ENCODE data around the gene MSH6. TPM values are rescaled to one million over a fixed set of nuclear protein-coding genes. Genes with fewer than 3 reads are reported as not detected.

MSH6 gene
- total RNA-seq (2011; cell fraction: chromatin; rRNA removed; ENCODE audit: low replicate concordance): 38.9 and 108 TPM in 2 replicates
- 25.7 and 28.0 TPM in 2 replicates for total RNA-seq (2011; cell fraction: nucleolus; rRNA removed)
- 39.7 and 43.1 TPM in 2 replicates for total RNA-seq (2011; cell fraction: nucleoplasm; rRNA removed)
- total RNA-seq (2014; rRNA removed): 72.3 and 112 TPM in 2 replicates
- total RNA-seq (2014; rRNA removed; fragmentation: Illumina TruSeq; extraction: Trizol): 147 and 189 TPM in 2 replicates
- 107 and 122 TPM in 2 replicates for total RNA-seq (2015; rRNA removed; fragmentation: Illumina TruSeq; extraction: Trizol)
- total RNA-seq (2021): 142 and 146 TPM in 2 replicates
- 54.4 and 74.7 TPM in 2 replicates for polyA plus RNA-seq (2011; rRNA removed)
- 29.7 and 38.7 TPM in 2 replicates for polyA plus RNA-seq (2011; cell fraction: cytosol; rRNA removed)
- 19.6 and 27.8 TPM in 2 replicates for polyA plus RNA-seq (2011; cell fraction: nucleus; rRNA removed)
- 54.1 and 63.9 TPM in 2 replicates for polyA plus RNA-seq (2012)
- polyA plus RNA-seq (2014; fragmentation: Illumina TruSeq; extraction: Trizol): 99.9 and 127 TPM in 2 replicates
- polyA plus RNA-seq (2014; fragmentation: Nextera tagmentation; extraction: Ambion mirVana): 10 to 100 TPM; 15.3 to 30.3 TPM
- polyA plus RNA-seq (2014; rRNA removed): 78.0 and 80.5 TPM in 2 replicates
- polyA minus RNA-seq (2011; rRNA and poly(A)+ RNA removed): 127 and 153 TPM in 2 replicates
- polyA minus RNA-seq (2011; cell fraction: cytosol; rRNA and poly(A)+ RNA removed): 69.2 and 76.6 TPM in 2 replicates
- polyA minus RNA-seq (2011; cell fraction: nucleus; rRNA and poly(A)+ RNA removed): 16.4 and 32.9 TPM in 2 replicates
- Bru-seq, nascent RNA: percentile 92 among the genes with signal in this experiment
- percentile 95 among the genes with signal in this experiment for BruChase-seq, experiment 1, labeled RNA remaining after a 2-hour chase
- BruChase-seq, experiment 2, labeled RNA remaining after a 6-hour chase: percentile 96 among the genes with signal in this experiment
- long read RNA-seq, experiment 1, full-length matches to known transcripts: 128 of 296 reads
- long read RNA-seq, experiment 1, partial matches to known transcripts: 155 of 296 reads
- long read RNA-seq, experiment 1, other reads (novel, unspliced or antisense): 13 of 296 reads
- long read RNA-seq, experiment 2, full-length matches to known transcripts: 45 of 158 reads
- long read RNA-seq, experiment 2, partial matches to known transcripts: 92 of 158 reads
- long read RNA-seq, experiment 2, other reads (novel, unspliced or antisense): 21 of 158 reads
- long read RNA-seq, experiment 3, full-length matches to known transcripts: 13 of 50 reads
- long read RNA-seq, experiment 3, partial matches to known transcripts: 36 of 50 reads
- long read RNA-seq, experiment 3, other reads (novel, unspliced or antisense): 1 of 50 reads

- BruUV-seq (replicated peaks): no TSS peak
- H3K27me3 ChIP-seq (ENCODE audit: control insufficient read depth in 2 of 2, insufficient read depth in 2 of 2, low read length in 2 of 2): no peaks in the 10 kb centered on the region
- intact Hi-C loops (cut with micrococcal nuclease): no loop called here
- H4K20me1 ChIP-seq (replicated peaks; ENCODE audit: control insufficient read depth, insufficient read depth, low read length): peaks cover 35% of the 10 kb centered on the region
- in situ Hi-C loops (cut with MboI): no loop called here
- ATAC-seq (peak; percentile 89), DNase-seq (ENCODE audit: extremely low read depth in 1 of 4, low spot score in 3 of 4) (peak; percentile 92 to 97 (median 96)), FAIRE-seq (peak; percentile 35)
- H3K79me2 ChIP-seq (ENCODE audit: control insufficient read depth, insufficient read depth, low read length): peaks cover 48% of the 10 kb centered on the region
- peak within 1 kb of the TSS; percentile 97 for H2AFZ ChIP-seq (ENCODE audit: low read depth, low read length)
- H3K4me1 ChIP-seq (replicated peaks in 1 of 2; ENCODE audit: control insufficient read depth in 2 of 2, insufficient read depth in 2 of 2, low read length in 2 of 2): peaks cover 9 to 30% of the 10 kb centered on the region in 2 experiments; a peak in 4 of 5 replicates
- peaks cover 35% of the 10 kb centered on the region; the same call in 1 of the 3 replicates for H3K36me3 ChIP-seq (ENCODE audit: control insufficient read depth, insufficient read depth, low read length)
- H3K9ac ChIP-seq (ENCODE audit: insufficient read depth in 1 of 2, low read depth in 2 of 2, low read length in 2 of 2): peak within 1 kb of the TSS; percentile 89 to 100
- POLR2A ChIA-PET: interaction anchor here (0.6 to 2.5 kb wide), 12 partner anchors 11 to 815 kb away, joined by 3 to 10 read pairs (median 4); no protein-coding TSS in a partner anchor
- under 1% methylated on average over 53 of the region's 98 CpGs for WGBS (ENCODE audit: insufficient coverage, low coverage, missing lambda C conversion rate)
- peak within 1 kb of the TSS; percentile 97 for H3K27ac ChIP-seq (ENCODE audit: extremely low read depth, low read depth, low read length)
- peak within 1 kb of the TSS; percentile 97 for H3K4me3 ChIP-seq
- CTCF ChIA-PET (ENCODE audit: low intra/inter-chr PET ratio): interaction anchor here (0.7 kb wide), 1 partner anchor 859 kb away, joined by 3 read pairs; no protein-coding TSS in a partner anchor
- H3K9me1 ChIP-seq (ENCODE audit: control insufficient read depth, insufficient read depth, low read length): peaks cover 6% of the 10 kb centered on the region
- peak within 1 kb of the TSS; percentile 95 for H3K4me2 ChIP-seq (ENCODE audit: insufficient read depth, low read length)
- H3K9me3 ChIP-seq (replicated peaks; ENCODE audit: control insufficient read depth, insufficient read depth, low read depth, low read length): no peaks in the 10 kb centered on the region
- TF ChIP-seq YBX1 (IDR thresholded peaks at IDR 0.05) (no peak), RNF219 (CRISPR knock-in tag; IDR thresholded peaks at IDR 0.05) (no peak), CREB5 (CRISPR knock-in tag; IDR thresholded peaks at IDR 0.05) (no peak), TRIM24 (IDR thresholded peaks at IDR 0.05) (no peak), THRB (CRISPR knock-in tag; conservative IDR thresholded peaks at IDR 0.05) (no peak), SRSF3 (IDR thresholded peaks at IDR 0.05; ENCODE audit: insufficient read depth, low read length) (no peak), ZNF134 (CRISPR knock-in tag; conservative IDR thresholded peaks at IDR 0.05) (no peak), RBM22 (IDR thresholded peaks at IDR 0.05; ENCODE audit: low read depth, low read length, poor library complexity, severe bottlenecking) (peak; percentile 81), NFE2 (IDR thresholded peaks at IDR 0.05; ENCODE audit: low read depth) (no peak), RNF2 (IDR thresholded peaks at IDR 0.05) (no peak; the same call in 1 of the 2 replicates)
Observed at GRCh38 chr2:47782671-47783485, at the start of gene MSH6. Gene MSH6, plus strand, starts transcription at chr2:47783145. Its CDS starts 89 bp downstream, at chr2:47783234.
